B cell (primary cell): ENCODE results near the gene C9orf72. TPM values are rescaled to one million over a fixed set of nuclear protein-coding genes. Genes with fewer than 3 reads are reported as not detected.

Experiments used
- ATAC-seq: fragments of 200-7000 bp; cut with Tn5 transposase; one replicate; pipeline ENCODE4 v1.10.0; 2021; ENCODE audit warnings: low read depth, mild to moderate bottlenecking, moderate number of reproducible peaks, moderate library complexity
- CTCF ChIA-PET: fragments of 350-600 bp; sonication (Branson Sonifier 250); formaldehyde crosslinking; loops from one replicate; lab custom pipeline; 2021; ENCODE audit warnings: antibody characterized with exemption, inconsistent platforms; lab: Charles Lee
- POLR2A ChIA-PET: fragments of 350-600 bp; sonication (Branson Sonifier 250); formaldehyde crosslinking; loops from one replicate; lab custom pipeline; 2021; ENCODE audit warnings: antibody characterized with exemption; lab: Charles Lee
- DNase-seq: peaks from one replicate; pipeline ENCODE4 v3.0.0; 2013
- H2AFZ ChIP-seq: 2 replicates; pipeline ENCODE4 v1.6.1; 2012; ENCODE audit warnings: mild to moderate bottlenecking, low read depth, low read length; ENCODE audit not compliant: insufficient read depth, poor library complexity, severe bottlenecking
- H3K27ac ChIP-seq, 2 donors: 1 replicate in 1 of 2; 2 replicates in 1 of 2; pipeline ENCODE4 v1.5.1; 2012 to 2013; ENCODE audit warnings: low read length in 2 of 2, mild to moderate bottlenecking in 2 of 2, moderate library complexity in 1 of 2
- H3K27me3 ChIP-seq, 4 experiments: fragments of 200-600 bp in 1 of 4; sonication (generic) in 1 of 4; replicated peaks in 1 of 4; 1 replicate in 2 of 4; 2 replicates in 2 of 4; pipeline versions ENCODE4 v1.6.1 to v1.7.0; 2013 to 2016; ENCODE audit warnings: low read length in 3 of 4, mild to moderate bottlenecking in 2 of 4, mixed read lengths in 1 of 4, moderate library complexity in 1 of 4; ENCODE audit not compliant: insufficient read depth in 4 of 4, control insufficient read depth in 3 of 4; ENCODE audit errors: control extremely low read depth in 1 of 4
- H3K36me3 ChIP-seq, 2 experiments: replicated peaks in 1 of 2; 1 replicate in 1 of 2; 2 replicates in 1 of 2; pipeline versions ENCODE4 v1.6.1 to v1.7.1; 2013; ENCODE audit warnings: low read length in 1 of 2; ENCODE audit not compliant: insufficient read depth in 2 of 2, control insufficient read depth in 1 of 2; ENCODE audit errors: control extremely low read depth in 1 of 2, extremely low read depth in 1 of 2
- H3K4me1 ChIP-seq, 2 donors: fragments of 200-600 bp in 1 of 2; sonication (generic) in 1 of 2; 1 replicate in 1 of 2; 2 replicates in 1 of 2; pipeline versions ENCODE4 v1.5.1 to v1.6.1; 2013 to 2017; ENCODE audit warnings: low read length in 2 of 2; ENCODE audit not compliant: control insufficient read depth in 2 of 2, insufficient read depth in 2 of 2
- H3K4me2 ChIP-seq: replicated peaks from 2 replicates; pipeline ENCODE3; 2012; ENCODE audit warnings: mild to moderate bottlenecking, low read depth, low read length; ENCODE audit not compliant: poor library complexity, severe bottlenecking
- H3K4me3 ChIP-seq, 5 experiments: fragments of 200-600 bp in 1 of 5; sonication (generic) in 1 of 5; 1 replicate in 3 of 5; 2 replicates in 2 of 5; pipeline versions ENCODE4 v1.5.1 to v1.7.0; 2011 to 2016; ENCODE audit warnings: low read length in 4 of 5, mild to moderate bottlenecking in 4 of 5, low read depth in 2 of 5, control low read depth in 1 of 5, moderate library complexity in 1 of 5; ENCODE audit not compliant: insufficient read depth in 1 of 5; ENCODE audit errors: control extremely low read depth in 1 of 5, extremely low read depth in 1 of 5
- H3K79me2 ChIP-seq: fragments of 200-600 bp; sonication (generic); one replicate; pipeline ENCODE4 v1.6.0; 2016; ENCODE audit warnings: low read length; ENCODE audit not compliant: control insufficient read depth, insufficient read depth
- H3K9ac ChIP-seq: fragments of 200-600 bp; sonication (generic); 2 replicates; pipeline ENCODE4 v1.6.1; 2017; ENCODE audit warnings: mild to moderate bottlenecking, low read length, moderate library complexity
- H3K9me3 ChIP-seq, 3 donors: one replicate each; pipeline versions ENCODE4 v1.6.1 to v1.7.1; 2013; ENCODE audit warnings: low read length in 2 of 3; ENCODE audit not compliant: control insufficient read depth in 2 of 3, insufficient read depth in 1 of 3; ENCODE audit errors: control extremely low read depth in 1 of 3
- H4K20me1 ChIP-seq: 2 replicates; pipeline ENCODE4 v1.6.0; 2012; ENCODE audit warnings: mild to moderate bottlenecking, low read length; ENCODE audit not compliant: insufficient read depth, control insufficient read depth, poor library complexity, severe bottlenecking
- H3K27ac Mint-ChIP-seq: one replicate; pipeline ENCODE4 v1.8.0; 2021; ENCODE audit warnings: mixed read lengths
- H3K27me3 Mint-ChIP-seq: one replicate; pipeline ENCODE4 v1.8.0; 2021; ENCODE audit warnings: mixed read lengths
- H3K4me1 Mint-ChIP-seq: one replicate; pipeline ENCODE4 v1.8.0; 2021; ENCODE audit warnings: mixed read lengths
- H3K4me3 Mint-ChIP-seq: one replicate; pipeline ENCODE4 v1.8.0; 2021; ENCODE audit warnings: mixed read lengths
- H3K9me3 Mint-ChIP-seq: one replicate; pipeline ENCODE4 v1.8.0; 2022; ENCODE audit warnings: mixed read lengths; ENCODE audit not compliant: insufficient read depth
- EZH2 ChIP-seq: IDR thresholded peaks from 2 replicates; pipeline ENCODE4 v1.6.1; 2012; ENCODE audit warnings: borderline replicate concordance, low read depth, mild to moderate bottlenecking, moderate library complexity, low read length; ENCODE audit not compliant: insufficient read depth, poor library complexity, severe bottlenecking
- WGBS: methylation state at CpG from one replicate; pipeline ENCODE4 v1.1.5; 2013; ENCODE audit warnings: missing lambda C conversion rate; ENCODE audit not compliant: insufficient coverage; 5-methylcytosine and 5-hydroxymethylcytosine counted together
- intact Hi-C: fragments of 100-400 bp; cut with micrococcal nuclease; formaldehyde crosslinking; loops from one replicate; pipeline ENCODE4 v1.10.0; 2022
- polyA plus RNA-seq: library from polyadenylated mRNA; depleted of rRNA; stranded (reverse); fragments of >200 nt; gene quantifications from 2 replicates; pipeline ENCODE4 v1.2.3, GENCODE V29; 2012
- total RNA-seq, 2 donors: library from RNA; stranded (reverse); fragments of 120-200 nt in 1 of 2; gene quantifications; 1 replicate in 1 of 2; 2 replicates in 1 of 2; pipeline versions ENCODE4 v1.2.3 to v1.2.4, GENCODE V29; 2013 to 2022
- TF ChIP-seq, protein P1 (sequence below): fragments of 200-600 bp; IDR thresholded peaks from one replicate; pipeline ENCODE4 v1.8.0; 2022; ENCODE audit warnings: antibody characterized with exemption, mild to moderate bottlenecking

Gene C9orf72
- total and polyA plus RNA-seq, 2 donors (not counting 1 experiment from before 2014, with no cell fraction given) = 18.3 to 27.6 TPM

DNA sequence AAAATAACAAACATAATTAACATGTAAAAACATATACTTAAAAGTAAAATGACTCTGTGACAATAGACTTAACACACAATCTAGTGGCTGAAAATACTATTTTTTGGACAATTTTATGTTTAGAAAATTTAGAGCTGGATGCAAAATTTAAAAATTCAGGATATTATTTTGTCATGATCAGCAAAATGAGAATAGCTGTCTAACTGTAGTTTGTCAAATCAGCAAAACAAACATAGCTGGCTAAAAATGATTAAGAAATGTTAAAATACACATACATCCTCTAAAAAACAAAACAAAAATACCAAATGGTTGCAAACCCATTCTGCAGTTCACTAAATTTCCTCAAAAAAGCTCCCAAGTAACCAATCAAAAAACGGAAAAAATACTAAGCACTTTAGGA is 18.6 kb downstream of the C9orf72 start:
- Histone ChIP-seq H3K9me3 (no peaks in the 10 kb centered on the region), H3K4me2 (no peak overlapping the region), H2AFZ (no peak overlapping the region), H4K20me1 (no peaks in the 10 kb centered on the region), H3K27ac (no peak overlapping the region), H3K36me3 (peaks cover 6 to 41% of the 10 kb centered on the region in 2 experiments), H3K4me1 (no peaks in the 10 kb centered on the region), H3K9ac (no peak overlapping the region), H3K79me2 (no peaks in the 10 kb centered on the region), H3K27me3 (no peaks in the 10 kb centered on the region), H3K4me3 (no peak overlapping the region)
- H3K4me3 Mint-ChIP-seq = no peak overlapping the region
- ChIA-PET CTCF (interaction anchor here (0.7 to 2.8 kb wide), 2 partner anchors 25 to 222 kb away, joined by 5 to 17 read pairs (median 11); no protein-coding TSS in a partner anchor), POLR2A (no interaction called here)
- no peaks in the 10 kb centered on the region for H3K9me3 Mint-ChIP-seq
- ATAC-seq (no peak), DNase-seq (no peak)
- intact Hi-C loops = no loop called here
- H3K27ac Mint-ChIP-seq = no peak overlapping the region
- no CpG with 5 or more reads among the region's 1 CpG for WGBS
- H3K4me1 Mint-ChIP-seq = no peaks in the 10 kb centered on the region
- no peaks in the 10 kb centered on the region for H3K27me3 Mint-ChIP-seq
- TF ChIP-seq, protein P1, sequence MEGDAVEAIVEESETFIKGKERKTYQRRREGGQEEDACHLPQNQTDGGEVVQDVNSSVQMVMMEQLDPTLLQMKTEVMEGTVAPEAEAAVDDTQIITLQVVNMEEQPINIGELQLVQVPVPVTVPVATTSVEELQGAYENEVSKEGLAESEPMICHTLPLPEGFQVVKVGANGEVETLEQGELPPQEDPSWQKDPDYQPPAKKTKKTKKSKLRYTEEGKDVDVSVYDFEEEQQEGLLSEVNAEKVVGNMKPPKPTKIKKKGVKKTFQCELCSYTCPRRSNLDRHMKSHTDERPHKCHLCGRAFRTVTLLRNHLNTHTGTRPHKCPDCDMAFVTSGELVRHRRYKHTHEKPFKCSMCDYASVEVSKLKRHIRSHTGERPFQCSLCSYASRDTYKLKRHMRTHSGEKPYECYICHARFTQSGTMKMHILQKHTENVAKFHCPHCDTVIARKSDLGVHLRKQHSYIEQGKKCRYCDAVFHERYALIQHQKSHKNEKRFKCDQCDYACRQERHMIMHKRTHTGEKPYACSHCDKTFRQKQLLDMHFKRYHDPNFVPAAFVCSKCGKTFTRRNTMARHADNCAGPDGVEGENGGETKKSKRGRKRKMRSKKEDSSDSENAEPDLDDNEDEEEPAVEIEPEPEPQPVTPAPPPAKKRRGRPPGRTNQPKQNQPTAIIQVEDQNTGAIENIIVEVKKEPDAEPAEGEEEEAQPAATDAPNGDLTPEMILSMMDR = no peak
- TF ChIP-seq EZH2 = no peak

DNA sequence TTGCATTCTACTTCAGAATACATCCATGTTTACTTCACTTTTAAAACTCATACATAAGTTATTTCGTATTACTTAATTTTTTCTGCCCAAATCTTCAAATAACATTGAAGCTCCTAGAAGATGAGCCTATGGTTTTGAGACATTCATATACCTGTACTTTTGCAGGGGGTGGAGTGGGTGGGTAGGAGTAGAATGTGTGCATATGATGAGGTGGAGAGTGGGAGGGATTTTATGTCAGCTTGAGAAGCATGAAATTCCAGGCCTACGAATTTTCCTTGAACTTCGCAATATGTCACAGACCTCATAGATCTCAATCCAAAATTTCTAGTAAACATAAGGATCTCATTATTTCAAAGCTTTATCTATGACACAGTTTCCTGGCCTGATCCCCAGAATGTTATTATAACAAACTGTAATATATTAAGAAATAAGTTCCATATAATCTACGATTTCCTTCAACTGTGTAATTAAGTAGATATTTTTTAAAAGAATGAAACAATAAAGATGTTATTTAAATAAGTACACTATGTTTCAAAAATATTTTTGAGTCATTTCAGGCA is 24.0 kb downstream of the C9orf72 start:
- no peaks in the 10 kb centered on the region for H3K27me3 ChIP-seq
- TF ChIP-seq, protein P1 = no peak
- TF ChIP-seq EZH2 = no peak
- no peak overlapping the region for H3K27ac ChIP-seq
- Mint-ChIP-seq H3K27me3 (no peaks in the 10 kb centered on the region), H3K4me3 (no peak overlapping the region), H3K9me3 (no peaks in the 10 kb centered on the region), H3K27ac (no peak overlapping the region), H3K4me1 (no peaks in the 10 kb centered on the region)
- H3K79me2 ChIP-seq = no peaks in the 10 kb centered on the region
- DNase-seq (no peak), ATAC-seq (no peak)
- H3K9me3 ChIP-seq = no peaks in the 10 kb centered on the region
- ChIA-PET POLR2A (no interaction called here), CTCF (interaction anchor here (0.6 to 5.8 kb wide), 9 partner anchors 8 to 221 kb away, joined by 3 to 115 read pairs (median 4); partner anchors contain the start of gene MOB3B)
- no peaks in the 10 kb centered on the region for H4K20me1 ChIP-seq
- no CpG with 5 or more reads among the region's 4 CpGs for WGBS
- H3K36me3 ChIP-seq = peaks cover 2 to 30% of the 10 kb centered on the region in 2 experiments
- intact Hi-C loops = no loop called here
- no peak overlapping the region for H2AFZ ChIP-seq
- H3K4me2 ChIP-seq = no peak overlapping the region
- no peaks in the 10 kb centered on the region for H3K4me1 ChIP-seq
- H3K4me3 ChIP-seq = no peak overlapping the region
- H3K9ac ChIP-seq = no peak overlapping the region
